HL-60 (cell line): ENCODE measurements around the gene CEP162.

ENCODE experiments used
- DNase-seq, 2 experiments: peaks; one replicate each; pipeline ENCODE4 v3.0.0-alpha.2; 2010 to 2020; ENCODE audit warnings: low read depth in 1 of 2, low spot score in 1 of 2
- H3K27ac ChIP-seq: fragments of 250-450 bp; sonication (Bioruptor Pico); replicated peaks from 2 replicates; pipeline ENCODE4 v1.5.1; 2020; ENCODE audit warnings: mild to moderate bottlenecking, moderate library complexity
- H3K27me3 ChIP-seq: fragments of 250-450 bp; sonication (Bioruptor Pico); 2 replicates; pipeline ENCODE4 v1.5.1; 2021; ENCODE audit warnings: mild to moderate bottlenecking, moderate library complexity; ENCODE audit not compliant: insufficient read depth, poor library complexity, severe bottlenecking
- H3K4me3 ChIP-seq: replicated peaks from 2 replicates; pipeline ENCODE4 v1.5.1; 2011; ENCODE audit warnings: mild to moderate bottlenecking, control low read depth, low read length; ENCODE audit not compliant: insufficient read depth
- GABPA ChIP-seq: IDR thresholded peaks from 2 replicates; pipeline ENCODE4 v1.6.1; 2012; ENCODE audit warnings: low read depth
- POLR2AphosphoS5 ChIP-seq: IDR thresholded peaks from 2 replicates; pipeline ENCODE4 v1.6.1; 2012; ENCODE audit warnings: low read depth
- REST ChIP-seq: IDR thresholded peaks from 2 replicates; pipeline ENCODE4 v1.6.1; 2012; ENCODE audit warnings: low read depth; ENCODE audit not compliant: insufficient replicate concordance
- SPI1 ChIP-seq: IDR thresholded peaks from 2 replicates; pipeline ENCODE4 v1.6.1; 2012; ENCODE audit warnings: low read depth, mild to moderate bottlenecking, borderline replicate concordance
- TF ChIP-seq, protein P1 (sequence below): IDR thresholded peaks from one replicate; pipeline ENCODE4 v1.5.1; 2011; ENCODE audit warnings: low read length, control low read depth, inconsistent platforms; ENCODE audit not compliant: insufficient read depth

Gene CEP162

GRCh38 chr6:84260196-84260595, 32.8 kb upstream of the CEP162 start:
- no peak for TF ChIP-seq SPI1
- no peak for TF ChIP-seq GABPA
- TF ChIP-seq REST: no peak
- TF ChIP-seq, protein P1, sequence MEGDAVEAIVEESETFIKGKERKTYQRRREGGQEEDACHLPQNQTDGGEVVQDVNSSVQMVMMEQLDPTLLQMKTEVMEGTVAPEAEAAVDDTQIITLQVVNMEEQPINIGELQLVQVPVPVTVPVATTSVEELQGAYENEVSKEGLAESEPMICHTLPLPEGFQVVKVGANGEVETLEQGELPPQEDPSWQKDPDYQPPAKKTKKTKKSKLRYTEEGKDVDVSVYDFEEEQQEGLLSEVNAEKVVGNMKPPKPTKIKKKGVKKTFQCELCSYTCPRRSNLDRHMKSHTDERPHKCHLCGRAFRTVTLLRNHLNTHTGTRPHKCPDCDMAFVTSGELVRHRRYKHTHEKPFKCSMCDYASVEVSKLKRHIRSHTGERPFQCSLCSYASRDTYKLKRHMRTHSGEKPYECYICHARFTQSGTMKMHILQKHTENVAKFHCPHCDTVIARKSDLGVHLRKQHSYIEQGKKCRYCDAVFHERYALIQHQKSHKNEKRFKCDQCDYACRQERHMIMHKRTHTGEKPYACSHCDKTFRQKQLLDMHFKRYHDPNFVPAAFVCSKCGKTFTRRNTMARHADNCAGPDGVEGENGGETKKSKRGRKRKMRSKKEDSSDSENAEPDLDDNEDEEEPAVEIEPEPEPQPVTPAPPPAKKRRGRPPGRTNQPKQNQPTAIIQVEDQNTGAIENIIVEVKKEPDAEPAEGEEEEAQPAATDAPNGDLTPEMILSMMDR: no peak
- DNase-seq: no peak
- H3K4me3 ChIP-seq: no peak overlapping the region

DNA sequence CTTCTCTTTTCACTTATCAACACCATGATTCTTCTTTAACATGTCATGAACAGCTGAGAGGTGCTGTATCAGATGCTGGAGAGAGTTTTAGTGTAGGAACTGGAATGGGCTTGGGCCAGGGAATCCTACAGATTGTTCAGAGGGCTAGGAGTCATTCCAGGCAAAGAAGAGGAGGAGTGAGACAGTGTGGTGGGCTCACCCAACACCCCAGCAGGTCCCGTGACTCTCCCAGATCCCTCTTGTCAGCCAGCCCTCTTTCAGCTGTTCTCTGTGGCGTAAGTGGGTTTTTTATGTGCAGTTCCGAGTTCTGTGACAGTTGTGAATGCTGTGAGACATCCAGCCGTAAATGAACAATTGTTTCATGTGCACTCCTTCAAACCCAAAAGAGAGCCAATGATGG, 31.4 kb upstream of the CEP162 start:
- no peak for DNase-seq
- no peak for TF ChIP-seq GABPA
- TF ChIP-seq, protein P1: no peak
- no peak for TF ChIP-seq POLR2AphosphoS5
- TF ChIP-seq REST: no peak
- TF ChIP-seq SPI1: no peak
- no peak overlapping the region for H3K4me3 ChIP-seq
- no peak overlapping the region for H3K27ac ChIP-seq
- no peaks in the 10 kb centered on the region for H3K27me3 ChIP-seq

More at GRCh38 chr6:84260196-84260595, 32.8 kb upstream of the CEP162 start:
- no peak overlapping the region for H3K27ac ChIP-seq
- no peaks in the 10 kb centered on the region for H3K27me3 ChIP-seq

DNA sequence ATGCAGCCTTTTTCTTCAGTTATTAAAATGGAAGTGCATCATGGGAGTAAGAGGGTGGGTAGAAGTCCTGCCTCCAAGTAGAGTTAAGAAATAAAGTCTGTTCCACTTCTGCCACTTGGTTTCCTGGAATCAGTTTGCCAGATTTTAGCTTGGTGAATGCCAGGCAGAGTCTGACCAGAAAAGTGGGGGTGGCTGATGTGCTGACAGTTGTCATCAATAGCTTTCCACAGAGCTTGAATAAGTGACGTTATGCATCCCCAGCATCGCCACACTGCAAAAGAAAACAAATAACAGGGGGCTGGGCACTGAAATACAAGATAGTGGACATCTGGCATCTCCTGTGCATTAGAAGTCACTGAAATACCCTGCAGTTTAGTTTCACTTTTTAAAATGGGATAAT, 30.8 kb upstream of the CEP162 start:
- no peak for DNase-seq
- no peaks in the 10 kb centered on the region for H3K27me3 ChIP-seq
- no peak for TF ChIP-seq POLR2AphosphoS5
- no peak for TF ChIP-seq GABPA
- no peak for TF ChIP-seq SPI1
- no peak for TF ChIP-seq REST
- TF ChIP-seq, protein P1: no peak
- no peak overlapping the region for H3K4me3 ChIP-seq
- no peak overlapping the region for H3K27ac ChIP-seq
